ENCODE measurements around the gene CRIM1. TPM values are rescaled to one million over a fixed set of nuclear protein-coding genes. Genes with fewer than 3 reads are reported as not detected.

CRIM1 gene
- total RNA-seq, 4 donors from 2014 or later: 16.4 to 107 (median 29.9) TPM

DNA sequence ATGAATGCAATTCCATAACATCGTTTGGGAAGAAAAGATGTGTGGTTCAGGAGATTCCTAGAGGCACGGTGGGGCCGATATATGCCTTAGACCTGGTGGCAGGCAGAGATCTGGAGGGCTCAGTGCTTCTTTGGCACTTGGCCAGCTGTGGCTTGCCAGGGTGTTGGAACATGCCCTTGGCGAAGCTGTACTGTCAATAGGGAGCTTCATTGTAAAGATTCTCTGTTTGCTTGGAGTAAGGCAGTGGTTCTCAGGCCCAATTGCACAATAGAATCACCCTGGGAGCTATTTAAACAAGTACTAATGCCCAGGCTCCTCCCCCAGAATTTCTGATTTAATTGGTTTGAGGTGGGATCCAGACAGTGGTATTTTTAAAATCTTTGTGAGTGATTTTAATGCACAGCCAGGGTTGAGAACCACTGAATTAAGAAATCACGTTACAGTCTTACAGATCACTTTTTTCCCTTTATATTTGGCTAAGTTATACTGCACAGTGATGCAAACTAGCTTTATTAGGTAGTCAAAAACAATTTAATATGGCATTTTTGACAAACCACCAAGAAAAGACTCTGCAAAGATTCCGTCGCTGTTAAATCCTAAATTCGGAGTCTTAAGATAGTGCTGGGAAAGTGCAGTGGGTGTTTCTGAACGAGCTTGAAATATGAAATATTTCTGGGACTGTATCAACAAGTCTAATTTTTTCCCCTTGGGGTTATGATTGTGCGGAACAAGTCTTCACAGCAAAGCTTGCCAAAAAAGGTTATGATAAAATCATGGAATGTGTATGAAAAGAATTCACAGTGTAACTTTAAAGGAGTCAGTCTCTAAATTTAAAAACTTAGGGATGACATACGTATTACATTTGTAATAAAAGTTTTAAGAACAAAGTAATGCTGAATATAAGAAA, 78.0 kb downstream of the CRIM1 start:
- H3K9me3 ChIP-seq: no peaks in the 10 kb centered on the region
- DNase-seq: no peak
- H3K36me3 ChIP-seq: no peaks in the 10 kb centered on the region
- intact Hi-C loops (cut with DNase I): no loop called here
- H3K27me3 ChIP-seq: no peaks in the 10 kb centered on the region
- H3K27ac ChIP-seq: peak overlapping the region in 3 of 4 donors; percentile 65 to 78 (median 70)
- H3K4me3 ChIP-seq: no peak overlapping the region
- no peak for TF ChIP-seq POLR2A (IDR thresholded peaks at IDR 0.05)
- TF ChIP-seq, protein P1, sequence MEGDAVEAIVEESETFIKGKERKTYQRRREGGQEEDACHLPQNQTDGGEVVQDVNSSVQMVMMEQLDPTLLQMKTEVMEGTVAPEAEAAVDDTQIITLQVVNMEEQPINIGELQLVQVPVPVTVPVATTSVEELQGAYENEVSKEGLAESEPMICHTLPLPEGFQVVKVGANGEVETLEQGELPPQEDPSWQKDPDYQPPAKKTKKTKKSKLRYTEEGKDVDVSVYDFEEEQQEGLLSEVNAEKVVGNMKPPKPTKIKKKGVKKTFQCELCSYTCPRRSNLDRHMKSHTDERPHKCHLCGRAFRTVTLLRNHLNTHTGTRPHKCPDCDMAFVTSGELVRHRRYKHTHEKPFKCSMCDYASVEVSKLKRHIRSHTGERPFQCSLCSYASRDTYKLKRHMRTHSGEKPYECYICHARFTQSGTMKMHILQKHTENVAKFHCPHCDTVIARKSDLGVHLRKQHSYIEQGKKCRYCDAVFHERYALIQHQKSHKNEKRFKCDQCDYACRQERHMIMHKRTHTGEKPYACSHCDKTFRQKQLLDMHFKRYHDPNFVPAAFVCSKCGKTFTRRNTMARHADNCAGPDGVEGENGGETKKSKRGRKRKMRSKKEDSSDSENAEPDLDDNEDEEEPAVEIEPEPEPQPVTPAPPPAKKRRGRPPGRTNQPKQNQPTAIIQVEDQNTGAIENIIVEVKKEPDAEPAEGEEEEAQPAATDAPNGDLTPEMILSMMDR (IDR thresholded peaks at IDR 0.05): no peak
- peaks cover 6 to 77% (median 34%) of the 10 kb centered on the region in 3 donors for H3K4me1 ChIP-seq
- 38 to 45% methylated on average over 11 of the region's 11 CpGs for WGBS, 2 donors

GRCh38 chr2:36438449-36438977, 82.9 kb downstream of the CRIM1 start:
- no peak for DNase-seq
- intact Hi-C loops (cut with DNase I): no loop called here
- 36 to 48% methylated on average over 2 to 3 of the region's 3 CpGs for WGBS, 2 donors
- Histone ChIP-seq H3K36me3 (peaks cover 0 to 21% (median 0%) of the 10 kb centered on the region in 3 donors), H3K27ac (peak overlapping the region in 3 of 4 donors; percentile 69 to 81 (median 79)), H3K9me3 (no peaks in the 10 kb centered on the region), H3K4me1 (peaks cover 0 to 63% (median 15%) of the 10 kb centered on the region in 3 donors), H3K4me3 (no peak overlapping the region), H3K27me3 (no peaks in the 10 kb centered on the region)
- TF ChIP-seq, protein P1 (IDR thresholded peaks at IDR 0.05): no peak
- no peak for TF ChIP-seq POLR2A (IDR thresholded peaks at IDR 0.05)

DNA sequence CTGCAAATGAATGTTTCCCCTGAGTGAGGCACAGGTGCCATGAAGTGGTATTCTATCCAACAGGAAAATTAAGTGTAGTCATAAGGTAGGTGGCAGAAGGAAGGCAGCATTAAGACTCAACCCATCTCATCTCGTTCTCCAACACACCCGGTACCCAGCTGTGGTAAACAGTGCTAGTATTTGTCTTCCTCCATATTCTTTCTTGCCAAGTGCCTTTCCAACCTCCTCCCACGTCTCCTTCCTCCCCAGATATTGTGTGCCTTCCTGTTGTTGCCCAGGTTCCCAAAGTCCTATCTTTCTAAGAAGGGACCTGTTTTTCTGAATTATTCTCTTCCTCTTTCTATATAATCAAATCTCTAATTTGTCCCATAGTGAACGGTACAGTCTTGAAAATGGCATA, 83.5 kb downstream of the CRIM1 start:
- H3K9me3 ChIP-seq: no peaks in the 10 kb centered on the region
- H3K36me3 ChIP-seq: peaks cover 0 to 26% (median 0%) of the 10 kb centered on the region in 3 donors
- DNase-seq: no peak
- peaks cover 0 to 61% (median 10%) of the 10 kb centered on the region in 3 donors for H3K4me1 ChIP-seq
- 74% methylated on average over 4 of the region's 4 CpGs for WGBS, 2 donors
- H3K27me3 ChIP-seq: no peaks in the 10 kb centered on the region
- TF ChIP-seq POLR2A (IDR thresholded peaks at IDR 0.05): no peak
- H3K4me3 ChIP-seq: no peak overlapping the region
- intact Hi-C loops (cut with DNase I): no loop called here
- H3K27ac ChIP-seq: peak overlapping the region in 3 of 4 donors; percentile 69 to 81 (median 79)

- intact Hi-C loops (cut with DNase I): no loop called here
Measured at GRCh38 chr2:36441065-36441625, 85.6 kb downstream of the CRIM1 start.

DNA sequence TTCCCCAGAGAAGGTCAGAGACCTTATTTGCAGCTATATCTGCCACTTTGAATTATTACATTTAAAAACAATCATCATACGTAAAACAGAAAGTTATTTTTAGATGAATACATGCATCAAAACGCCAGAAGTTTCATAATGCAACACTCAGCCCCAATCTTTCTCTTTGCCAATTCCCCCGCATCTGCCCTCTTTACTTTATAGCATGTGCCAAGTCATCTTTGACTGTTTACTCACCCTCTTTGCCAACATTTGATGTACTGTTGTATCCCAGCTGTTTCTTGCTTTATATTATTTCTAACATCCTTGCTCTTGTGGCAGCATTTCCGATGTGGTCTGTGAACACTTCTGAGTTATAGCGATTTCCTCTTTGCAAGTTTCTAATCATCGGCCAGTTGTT, 86.2 kb downstream of the CRIM1 start:
- Histone ChIP-seq H3K9me3 (no peaks in the 10 kb centered on the region), H3K27me3 (no peaks in the 10 kb centered on the region), H3K36me3 (peaks cover 0 to 40% (median 0%) of the 10 kb centered on the region in 3 donors), H3K4me3 (no peak overlapping the region), H3K27ac (peak overlapping the region in 3 of 4 donors; percentile 18 to 79 (median 69)), H3K4me1 (peaks cover 0 to 59% (median 7%) of the 10 kb centered on the region in 3 donors)
- TF ChIP-seq POLR2A (IDR thresholded peaks at IDR 0.05): no peak
- TF ChIP-seq, protein P1 (IDR thresholded peaks at IDR 0.05): no peak
- WGBS, 2 donors: 12 to 29% methylated on average over 6 of the region's 6 CpGs
- DNase-seq: no peak
- intact Hi-C loops (cut with DNase I): no loop called here

More at GRCh38 chr2:36441065-36441625, 85.6 kb downstream of the CRIM1 start:
- Histone ChIP-seq H3K4me3 (no peak overlapping the region), H3K9me3 (no peaks in the 10 kb centered on the region), H3K4me1 (peaks cover 0 to 53% (median 7%) of the 10 kb centered on the region in 3 donors), H3K27me3 (no peaks in the 10 kb centered on the region), H3K36me3 (peaks cover 0 to 38% (median 0%) of the 10 kb centered on the region in 3 donors), H3K27ac (peak overlapping the region; percentile 18 to 81 (median 74))
- WGBS, 2 donors: 80 to 86% methylated on average over 10 to 13 of the region's 13 CpGs
- TF ChIP-seq, protein P1 (IDR thresholded peaks at IDR 0.05): no peak
- TF ChIP-seq POLR2A (IDR thresholded peaks at IDR 0.05): no peak
- no peak for DNase-seq
